Measurements from ENCODE around the gene TPD52L1. TPM values are rescaled to one million over a fixed set of nuclear protein-coding genes. Genes with fewer than 3 reads are reported as not detected.

The TPD52L1 gene
- total RNA-seq, 1 donor from 2014 or later = 14.6 TPM

DNA sequence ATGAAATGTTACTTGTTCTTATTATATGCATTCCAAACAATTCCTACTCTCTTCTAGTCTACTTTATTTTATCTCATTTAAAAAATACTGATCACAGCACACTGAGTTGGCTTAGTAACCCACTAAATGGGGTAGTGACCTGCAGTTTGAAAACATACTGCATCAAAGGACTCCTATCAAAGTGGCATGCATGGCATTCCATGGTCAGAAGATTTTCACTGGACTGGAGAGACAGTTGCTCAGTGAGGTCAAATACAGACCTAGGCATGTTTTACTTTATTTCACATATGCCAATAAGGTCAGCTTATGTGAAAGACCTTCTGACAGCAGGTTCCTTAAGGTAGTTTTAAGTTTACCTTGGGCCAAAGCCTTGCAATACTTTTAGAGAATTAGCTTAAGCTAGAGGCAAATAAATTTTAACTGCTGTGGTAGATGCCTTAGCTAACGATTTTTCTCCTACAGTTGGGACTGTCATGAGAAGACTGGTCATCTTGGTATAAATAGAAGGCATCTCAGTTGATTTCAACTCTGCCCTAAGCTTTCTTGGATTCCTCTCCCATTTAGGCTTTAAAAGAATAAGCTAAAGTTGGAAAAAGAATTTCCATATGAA lies 35.1 kb downstream of the TPD52L1 start:
- H3K4me1 ChIP-seq (ENCODE audit: control insufficient read depth in 3 of 3, insufficient read depth in 3 of 3, low read length in 3 of 3) = peaks cover 32 to 49% (median 36%) of the 10 kb centered on the region in 3 donors
- H3K9ac ChIP-seq (ENCODE audit: low read depth in 1 of 3, low read length in 3 of 3) = no peak overlapping the region
- H3K4me3 ChIP-seq (ENCODE audit: low read length in 3 of 3) = peak overlapping the region in 2 of 3 donors; percentile 1 to 30

DNA sequence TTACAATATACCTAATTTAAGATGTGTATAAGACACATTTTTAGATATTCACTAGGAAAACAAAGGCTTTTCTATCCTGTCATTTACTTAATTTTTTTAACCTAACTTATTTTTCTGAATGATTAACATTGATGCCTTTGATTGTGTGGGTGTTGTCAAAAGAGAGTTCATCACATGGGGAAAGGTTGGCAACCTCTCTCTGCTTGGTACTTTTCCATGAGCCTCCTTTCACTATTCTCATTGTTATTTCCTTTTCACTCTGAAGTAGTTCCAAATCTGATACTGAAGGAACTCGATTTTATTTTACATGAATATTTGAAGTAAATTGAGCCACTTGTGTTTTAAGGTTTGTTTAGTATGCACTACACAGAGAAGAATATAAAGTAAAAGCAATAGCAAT lies 35.9 kb downstream of the TPD52L1 start:
- Histone ChIP-seq H3K9me3 (ENCODE audit: control insufficient read depth in 3 of 3, low read length in 3 of 3) (no peaks in the 10 kb centered on the region), H3K27me3 (ENCODE audit: control insufficient read depth in 3 of 3, insufficient read depth in 3 of 3, low read length in 3 of 3) (no peaks in the 10 kb centered on the region), H3K9ac (ENCODE audit: low read depth in 1 of 3, low read length in 3 of 3) (no peak overlapping the region), H3K4me3 (ENCODE audit: low read length in 3 of 3) (no peak overlapping the region), H3K36me3 (ENCODE audit: control insufficient read depth in 3 of 3, insufficient read depth in 3 of 3, low read length in 3 of 3) (no peaks in the 10 kb centered on the region), H3K27ac (ENCODE audit: low read depth, low read length) (peak overlapping the region; percentile 72), H3K4me1 (ENCODE audit: control insufficient read depth in 3 of 3, insufficient read depth in 3 of 3, low read length in 3 of 3) (peaks cover 37 to 44% (median 38%) of the 10 kb centered on the region in 3 donors)

More for the DNA sequence above, 35.1 kb downstream of the TPD52L1 start:
- Histone ChIP-seq H3K36me3 (ENCODE audit: control insufficient read depth in 3 of 3, insufficient read depth in 3 of 3, low read length in 3 of 3) (no peaks in the 10 kb centered on the region), H3K9me3 (ENCODE audit: control insufficient read depth in 3 of 3, low read length in 3 of 3) (no peaks in the 10 kb centered on the region), H3K27me3 (ENCODE audit: control insufficient read depth in 3 of 3, insufficient read depth in 3 of 3, low read length in 3 of 3) (no peaks in the 10 kb centered on the region), H3K27ac (ENCODE audit: low read depth, low read length) (peak overlapping the region; percentile 72)

GRCh38 chr6:125190667-125191066 lies 37.1 kb downstream of the TPD52L1 start:
- peaks cover 42 to 49% (median 49%) of the 10 kb centered on the region in 3 donors for H3K4me1 ChIP-seq (ENCODE audit: control insufficient read depth in 3 of 3, insufficient read depth in 3 of 3, low read length in 3 of 3)

GRCh38 chr6:125191916-125192609 lies 38.5 kb downstream of the TPD52L1 start:
- H3K4me1 ChIP-seq (ENCODE audit: control insufficient read depth in 3 of 3, insufficient read depth in 3 of 3, low read length in 3 of 3) = peaks cover 55 to 63% (median 62%) of the 10 kb centered on the region in 3 donors
- no peaks in the 10 kb centered on the region for H3K27me3 ChIP-seq (ENCODE audit: control insufficient read depth in 3 of 3, insufficient read depth in 3 of 3, low read length in 3 of 3)
- no peaks in the 10 kb centered on the region for H3K36me3 ChIP-seq (ENCODE audit: control insufficient read depth in 3 of 3, insufficient read depth in 3 of 3, low read length in 3 of 3)
- H3K9me3 ChIP-seq (ENCODE audit: control insufficient read depth in 3 of 3, low read length in 3 of 3) = no peaks in the 10 kb centered on the region
- no peak overlapping the region for H3K4me3 ChIP-seq (ENCODE audit: low read length in 3 of 3)
- H3K27ac ChIP-seq (ENCODE audit: low read depth, low read length) = peak overlapping the region; percentile 15
- no peak overlapping the region for H3K9ac ChIP-seq (ENCODE audit: low read depth in 1 of 3, low read length in 3 of 3)

More at GRCh38 chr6:125190667-125191066, 37.1 kb downstream of the TPD52L1 start:
- Histone ChIP-seq H3K36me3 (ENCODE audit: control insufficient read depth in 3 of 3, insufficient read depth in 3 of 3, low read length in 3 of 3) (no peaks in the 10 kb centered on the region), H3K9ac (ENCODE audit: low read depth in 1 of 3, low read length in 3 of 3) (no peak overlapping the region), H3K27me3 (ENCODE audit: control insufficient read depth in 3 of 3, insufficient read depth in 3 of 3, low read length in 3 of 3) (no peaks in the 10 kb centered on the region), H3K27ac (ENCODE audit: low read depth, low read length) (peak overlapping the region; percentile 36), H3K9me3 (ENCODE audit: control insufficient read depth in 3 of 3, low read length in 3 of 3) (no peaks in the 10 kb centered on the region), H3K4me3 (ENCODE audit: low read length in 3 of 3) (no peak overlapping the region)

GRCh38 chr6:125192610-125192930 lies 39.0 kb downstream of the TPD52L1 start:
- no peaks in the 10 kb centered on the region for H3K36me3 ChIP-seq (ENCODE audit: control insufficient read depth in 3 of 3, insufficient read depth in 3 of 3, low read length in 3 of 3)
- H3K9me3 ChIP-seq (ENCODE audit: control insufficient read depth in 3 of 3, low read length in 3 of 3) = no peaks in the 10 kb centered on the region
- H3K4me1 ChIP-seq (ENCODE audit: control insufficient read depth in 3 of 3, insufficient read depth in 3 of 3, low read length in 3 of 3) = peaks cover 60 to 66% (median 65%) of the 10 kb centered on the region in 3 donors
- H3K27ac ChIP-seq (ENCODE audit: low read depth, low read length) = peak overlapping the region; percentile 15
- H3K9ac ChIP-seq (ENCODE audit: low read depth in 1 of 3, low read length in 3 of 3) = no peak overlapping the region
- no peaks in the 10 kb centered on the region for H3K27me3 ChIP-seq (ENCODE audit: control insufficient read depth in 3 of 3, insufficient read depth in 3 of 3, low read length in 3 of 3)
- no peak overlapping the region for H3K4me3 ChIP-seq (ENCODE audit: low read length in 3 of 3)

DNA sequence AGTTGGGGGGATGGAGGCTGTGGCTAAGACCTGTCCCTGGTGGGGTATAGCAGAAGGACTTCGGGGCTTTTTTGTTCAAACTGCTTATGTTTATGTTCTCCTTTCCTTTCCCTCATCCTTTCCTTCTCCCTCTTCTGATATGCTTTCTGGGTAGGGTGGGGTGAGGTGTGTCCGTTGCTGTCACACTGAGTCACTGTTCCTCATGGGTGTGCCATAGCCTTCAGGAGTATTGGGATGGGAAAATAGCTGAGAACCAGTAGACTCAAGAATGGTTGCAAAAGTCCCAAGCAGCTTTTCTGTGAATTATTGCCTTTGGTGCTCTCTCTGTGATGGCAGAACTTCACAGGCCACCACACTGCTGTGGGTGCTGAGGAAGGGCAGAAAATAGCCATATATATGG lies 39.6 kb downstream of the TPD52L1 start:
- Histone ChIP-seq H3K9ac (ENCODE audit: low read depth in 1 of 3, low read length in 3 of 3) (no peak overlapping the region), H3K27me3 (ENCODE audit: control insufficient read depth in 3 of 3, insufficient read depth in 3 of 3, low read length in 3 of 3) (no peaks in the 10 kb centered on the region), H3K4me1 (ENCODE audit: control insufficient read depth in 3 of 3, insufficient read depth in 3 of 3, low read length in 3 of 3) (peaks cover 63 to 69% (median 65%) of the 10 kb centered on the region in 3 donors), H3K9me3 (ENCODE audit: control insufficient read depth in 3 of 3, low read length in 3 of 3) (no peaks in the 10 kb centered on the region), H3K27ac (ENCODE audit: low read depth, low read length) (no peak overlapping the region), H3K36me3 (ENCODE audit: control insufficient read depth in 3 of 3, insufficient read depth in 3 of 3, low read length in 3 of 3) (no peaks in the 10 kb centered on the region), H3K4me3 (ENCODE audit: low read length in 3 of 3) (no peak overlapping the region)

DNA sequence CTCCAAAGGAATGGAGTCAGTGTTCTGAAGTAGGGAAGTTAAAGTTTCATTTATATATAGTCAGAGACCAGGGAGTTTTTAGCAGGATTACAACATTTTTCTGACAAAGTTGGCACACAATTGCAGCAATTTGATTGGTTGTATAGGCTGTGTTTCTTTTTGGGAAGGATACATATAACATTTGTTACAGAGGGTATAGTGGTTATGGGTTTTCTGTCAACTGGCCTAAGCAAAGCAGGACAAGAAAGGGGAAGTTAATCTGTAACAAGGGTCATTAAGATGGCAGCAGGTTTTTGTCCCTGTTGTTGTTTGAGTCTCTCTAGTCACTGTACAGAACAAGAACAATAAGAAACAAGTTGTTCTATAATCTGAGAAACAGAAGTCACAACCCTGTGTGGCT lies 41.4 kb downstream of the TPD52L1 start:
- Histone ChIP-seq H3K9ac (ENCODE audit: low read depth in 1 of 3, low read length in 3 of 3) (no peak overlapping the region), H3K27me3 (ENCODE audit: control insufficient read depth in 3 of 3, insufficient read depth in 3 of 3, low read length in 3 of 3) (no peaks in the 10 kb centered on the region), H3K27ac (ENCODE audit: low read depth, low read length) (peak overlapping the region; percentile 85), H3K36me3 (ENCODE audit: control insufficient read depth in 3 of 3, insufficient read depth in 3 of 3, low read length in 3 of 3) (no peaks in the 10 kb centered on the region), H3K4me3 (ENCODE audit: low read length in 3 of 3) (no peak overlapping the region), H3K9me3 (ENCODE audit: control insufficient read depth in 3 of 3, low read length in 3 of 3) (no peaks in the 10 kb centered on the region), H3K4me1 (ENCODE audit: control insufficient read depth in 3 of 3, insufficient read depth in 3 of 3, low read length in 3 of 3) (peaks cover 64 to 73% (median 68%) of the 10 kb centered on the region in 3 donors)

DNA sequence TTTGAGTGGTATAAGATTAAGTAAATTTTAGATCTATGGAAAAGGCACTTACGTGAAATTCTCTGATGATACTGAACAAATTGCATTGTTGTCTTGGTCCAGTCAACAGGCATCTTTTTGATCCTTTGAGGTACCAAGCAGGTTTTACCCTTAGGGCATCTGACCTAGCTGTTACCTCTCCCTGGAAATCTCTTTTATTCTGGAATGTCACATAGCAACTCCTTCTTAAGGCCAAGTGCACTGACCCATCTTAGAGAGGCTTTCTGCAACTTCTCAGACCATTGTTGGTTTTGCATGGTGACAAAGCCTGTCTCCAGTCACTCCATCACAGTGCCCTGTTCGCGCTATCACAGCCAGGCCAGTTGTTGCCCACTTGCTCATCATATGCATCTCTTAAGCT lies 42.0 kb downstream of the TPD52L1 start:
- Histone ChIP-seq H3K27me3 (ENCODE audit: control insufficient read depth in 3 of 3, insufficient read depth in 3 of 3, low read length in 3 of 3) (no peaks in the 10 kb centered on the region), H3K4me3 (ENCODE audit: low read length in 3 of 3) (no peak overlapping the region), H3K4me1 (ENCODE audit: control insufficient read depth in 3 of 3, insufficient read depth in 3 of 3, low read length in 3 of 3) (peaks cover 66 to 72% (median 68%) of the 10 kb centered on the region in 3 donors), H3K9ac (ENCODE audit: low read depth in 1 of 3, low read length in 3 of 3) (no peak overlapping the region), H3K36me3 (ENCODE audit: control insufficient read depth in 3 of 3, insufficient read depth in 3 of 3, low read length in 3 of 3) (no peaks in the 10 kb centered on the region), H3K9me3 (ENCODE audit: control insufficient read depth in 3 of 3, low read length in 3 of 3) (no peaks in the 10 kb centered on the region), H3K27ac (ENCODE audit: low read depth, low read length) (peak overlapping the region; percentile 85)

- Histone ChIP-seq H3K27me3 (ENCODE audit: control insufficient read depth in 3 of 3, insufficient read depth in 3 of 3, low read length in 3 of 3) (no peaks in the 10 kb centered on the region), H3K9me3 (ENCODE audit: control insufficient read depth in 3 of 3, low read length in 3 of 3) (no peaks in the 10 kb centered on the region), H3K4me3 (ENCODE audit: low read length in 3 of 3) (peak overlapping the region in 1 of 3 donors; percentile 39), H3K9ac (ENCODE audit: low read depth in 1 of 3, low read length in 3 of 3) (peak overlapping the region; percentile 73 to 77 (median 74)), H3K36me3 (ENCODE audit: control insufficient read depth in 3 of 3, insufficient read depth in 3 of 3, low read length in 3 of 3) (no peaks in the 10 kb centered on the region), H3K27ac (ENCODE audit: low read depth, low read length) (peak overlapping the region; percentile 85), H3K4me1 (ENCODE audit: control insufficient read depth in 3 of 3, insufficient read depth in 3 of 3, low read length in 3 of 3) (peaks cover 62 to 65% (median 65%) of the 10 kb centered on the region in 3 donors)
Observed at GRCh38 chr6:125196613-125197012, 43.0 kb downstream of the TPD52L1 start.

DNA sequence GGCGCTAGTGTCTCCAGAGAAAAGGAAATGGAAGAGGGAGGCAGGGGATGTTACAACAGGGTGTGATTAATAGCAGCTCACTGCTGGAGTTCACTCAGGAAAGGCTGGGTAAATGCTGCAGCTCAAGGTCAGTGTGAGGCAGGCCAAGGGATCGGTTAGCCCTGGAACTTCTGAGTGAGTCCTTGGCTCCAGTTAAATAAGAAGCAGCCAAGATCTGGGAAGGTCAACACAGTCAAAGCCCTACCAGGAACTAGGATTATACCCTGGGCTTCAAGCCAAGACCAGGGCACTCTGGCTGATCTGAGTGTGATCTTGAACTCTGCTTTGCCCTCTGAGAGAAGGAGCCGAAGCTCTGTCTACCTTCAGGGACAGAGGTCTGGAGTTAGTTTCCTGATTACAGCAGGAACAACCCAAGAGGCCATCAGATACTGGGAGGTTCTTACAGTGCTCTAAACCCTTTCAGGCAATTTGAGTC lies 44.3 kb downstream of the TPD52L1 start:
- H3K36me3 ChIP-seq (ENCODE audit: control insufficient read depth in 3 of 3, insufficient read depth in 3 of 3, low read length in 3 of 3) = no peaks in the 10 kb centered on the region
- peak overlapping the region; percentile 73 to 77 (median 74) for H3K9ac ChIP-seq (ENCODE audit: low read depth in 1 of 3, low read length in 3 of 3)
- H3K4me1 ChIP-seq (ENCODE audit: control insufficient read depth in 3 of 3, insufficient read depth in 3 of 3, low read length in 3 of 3) = peaks cover 60 to 67% (median 66%) of the 10 kb centered on the region in 3 donors
- H3K27ac ChIP-seq (ENCODE audit: low read depth, low read length) = peak overlapping the region; percentile 85
- no peaks in the 10 kb centered on the region for H3K9me3 ChIP-seq (ENCODE audit: control insufficient read depth in 3 of 3, low read length in 3 of 3)
- H3K4me3 ChIP-seq (ENCODE audit: low read length in 3 of 3) = peak overlapping the region in 2 of 3 donors; percentile 17 to 29
- H3K27me3 ChIP-seq (ENCODE audit: control insufficient read depth in 3 of 3, insufficient read depth in 3 of 3, low read length in 3 of 3) = no peaks in the 10 kb centered on the region

Measured in skeletal muscle tissue (tissue), 4 donors.